Mesothelial cell of epicardium (in vitro differentiated cells): ENCODE measurements around the gene NPDC1. TPM values are rescaled to one million over a fixed set of nuclear protein-coding genes. Genes with fewer than 3 reads are reported as not detected.

ENCODE experiments used
- DNase-seq, 2 experiments: peaks; one replicate each; pipeline ENCODE4 v3.0.0; 2021; ENCODE audit warnings: low spot score in 2 of 2; ENCODE audit not compliant: unreplicated experiment in 2 of 2
- H3K27ac Mint-ChIP-seq: 2 replicates; pipeline ENCODE4 v1.8.0; 2021; ENCODE audit warnings: mixed read lengths
- H3K27me3 Mint-ChIP-seq: 2 replicates; pipeline ENCODE4 v1.8.0; 2021; ENCODE audit warnings: low read depth, mixed read lengths
- H3K36me3 Mint-ChIP-seq: 2 replicates; pipeline ENCODE4 v1.8.0; 2021; ENCODE audit warnings: mixed read lengths
- H3K4me1 Mint-ChIP-seq: 2 replicates; pipeline ENCODE4 v1.8.0; 2021; ENCODE audit warnings: mixed read lengths
- H3K4me3 Mint-ChIP-seq: 2 replicates; pipeline ENCODE4 v1.8.0; 2021; ENCODE audit warnings: mild to moderate bottlenecking, moderate library complexity, mixed read lengths
- H3K9me3 Mint-ChIP-seq: 2 replicates; pipeline ENCODE4 v1.8.0; 2021; ENCODE audit warnings: mixed read lengths
- total RNA-seq: library from RNA; stranded (reverse); gene quantifications from 3 replicates; pipeline ENCODE4 v1.2.1, GENCODE V29; 2021
- TF ChIP-seq, protein P1 (sequence below): fragments of 200-600 bp; sonication (generic); IDR thresholded peaks from one replicate; pipeline ENCODE4 v1.5.0; 2021; ENCODE audit warnings: antibody characterized with exemption; ENCODE audit not compliant: unreplicated experiment

Gene NPDC1, protein sequence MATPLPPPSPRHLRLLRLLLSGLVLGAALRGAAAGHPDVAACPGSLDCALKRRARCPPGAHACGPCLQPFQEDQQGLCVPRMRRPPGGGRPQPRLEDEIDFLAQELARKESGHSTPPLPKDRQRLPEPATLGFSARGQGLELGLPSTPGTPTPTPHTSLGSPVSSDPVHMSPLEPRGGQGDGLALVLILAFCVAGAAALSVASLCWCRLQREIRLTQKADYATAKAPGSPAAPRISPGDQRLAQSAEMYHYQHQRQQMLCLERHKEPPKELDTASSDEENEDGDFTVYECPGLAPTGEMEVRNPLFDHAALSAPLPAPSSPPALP
- total RNA-seq: 75.8 to 84.0 TPM (median 77.9 TPM) in 3 replicates

DNA sequence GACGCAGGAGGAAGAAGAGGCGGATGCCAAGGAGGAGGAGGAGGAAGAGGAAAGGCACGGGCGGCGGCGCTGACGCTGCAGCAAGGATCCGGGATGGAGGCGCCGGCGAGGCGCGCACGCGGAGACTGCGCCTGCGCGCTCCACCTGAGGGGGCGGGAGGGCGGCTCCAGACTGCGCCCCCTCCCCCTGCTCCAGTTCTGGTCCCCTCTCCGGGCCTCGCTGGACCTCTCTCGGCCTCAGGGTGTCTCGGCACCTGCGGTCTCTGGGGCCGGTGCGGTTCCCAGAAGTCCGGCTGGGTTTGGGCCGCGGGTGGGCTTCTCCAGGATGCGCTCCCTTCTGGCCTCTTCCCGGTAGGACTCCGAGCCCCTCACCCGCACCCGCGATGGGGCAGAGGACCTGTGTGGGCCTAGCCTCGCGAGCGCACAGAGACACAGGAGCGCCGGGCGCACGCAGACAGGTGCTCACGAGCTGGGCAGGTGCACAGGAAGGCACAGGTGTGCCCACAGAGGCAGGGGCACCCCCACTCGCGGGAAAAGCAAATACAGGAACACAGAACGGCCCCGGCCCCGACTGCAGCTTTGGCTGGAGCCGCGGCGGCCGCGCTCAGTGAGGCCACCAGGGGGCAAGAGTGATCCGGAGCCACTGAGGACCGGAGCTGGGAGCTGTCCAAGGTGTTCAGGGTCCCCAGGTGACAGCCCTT is at the start of gene NPDC1:
TSS of gene NPDC1 (minus strand) at position 90 of the 700 bp plus-strand sequence. CDS start 188 bp downstream, outside the sequence.
- Mint-ChIP-seq H3K36me3 (no peaks in the 10 kb centered on the region), H3K4me3 (peak within 1 kb of the TSS; percentile 76), H3K4me1 (peaks cover 5% of the 10 kb centered on the region), H3K27ac (no peak within 1 kb of the TSS), H3K27me3 (peaks cover 67% of the 10 kb centered on the region), H3K9me3 (no peaks in the 10 kb centered on the region)
- peak; percentile 70 to 92 for DNase-seq
- TF ChIP-seq, protein P1, sequence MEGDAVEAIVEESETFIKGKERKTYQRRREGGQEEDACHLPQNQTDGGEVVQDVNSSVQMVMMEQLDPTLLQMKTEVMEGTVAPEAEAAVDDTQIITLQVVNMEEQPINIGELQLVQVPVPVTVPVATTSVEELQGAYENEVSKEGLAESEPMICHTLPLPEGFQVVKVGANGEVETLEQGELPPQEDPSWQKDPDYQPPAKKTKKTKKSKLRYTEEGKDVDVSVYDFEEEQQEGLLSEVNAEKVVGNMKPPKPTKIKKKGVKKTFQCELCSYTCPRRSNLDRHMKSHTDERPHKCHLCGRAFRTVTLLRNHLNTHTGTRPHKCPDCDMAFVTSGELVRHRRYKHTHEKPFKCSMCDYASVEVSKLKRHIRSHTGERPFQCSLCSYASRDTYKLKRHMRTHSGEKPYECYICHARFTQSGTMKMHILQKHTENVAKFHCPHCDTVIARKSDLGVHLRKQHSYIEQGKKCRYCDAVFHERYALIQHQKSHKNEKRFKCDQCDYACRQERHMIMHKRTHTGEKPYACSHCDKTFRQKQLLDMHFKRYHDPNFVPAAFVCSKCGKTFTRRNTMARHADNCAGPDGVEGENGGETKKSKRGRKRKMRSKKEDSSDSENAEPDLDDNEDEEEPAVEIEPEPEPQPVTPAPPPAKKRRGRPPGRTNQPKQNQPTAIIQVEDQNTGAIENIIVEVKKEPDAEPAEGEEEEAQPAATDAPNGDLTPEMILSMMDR: peak; percentile 92

DNA sequence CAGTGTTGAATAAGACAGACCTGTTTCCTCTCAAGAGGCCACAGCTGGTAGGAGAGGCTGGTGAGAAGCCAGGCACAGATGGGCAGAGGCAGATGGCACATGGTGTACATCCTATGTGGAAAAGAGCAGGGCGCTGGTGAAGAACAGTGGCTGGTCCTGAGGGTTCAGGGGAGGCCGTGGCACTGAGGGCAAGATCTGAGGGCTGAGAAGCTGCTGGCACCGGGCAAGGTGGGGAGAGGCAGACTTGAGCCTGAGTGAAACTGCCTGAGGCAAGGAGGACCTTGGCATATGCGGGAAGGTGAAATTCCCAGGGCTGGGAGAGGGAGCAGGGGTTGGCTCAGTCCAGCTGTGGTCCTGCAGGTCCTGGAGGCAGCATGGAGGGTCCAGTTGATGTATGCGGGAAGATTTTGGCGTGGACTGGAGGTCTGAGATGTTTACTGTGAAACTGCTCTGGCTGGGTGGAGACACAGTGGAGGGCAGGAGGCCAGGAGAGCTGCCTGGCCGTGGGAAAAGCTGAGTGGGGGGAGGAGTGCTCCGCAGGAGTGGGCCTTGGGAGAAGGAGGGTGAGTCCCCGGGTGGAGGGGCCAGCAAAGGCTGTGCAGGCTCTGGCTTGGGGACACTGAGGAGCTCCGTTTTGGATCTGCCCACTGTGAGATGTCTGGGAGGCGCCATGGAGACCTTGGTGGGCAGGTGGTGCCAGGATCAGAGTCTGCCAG is 43.4 kb upstream of the NPDC1 start:
- Mint-ChIP-seq H3K27me3 (no peaks in the 10 kb centered on the region), H3K4me3 (no peak overlapping the region), H3K4me1 (peaks cover 15% of the 10 kb centered on the region), H3K27ac (no peak overlapping the region), H3K36me3 (peaks cover 12% of the 10 kb centered on the region), H3K9me3 (no peaks in the 10 kb centered on the region)
- DNase-seq: no peak
- TF ChIP-seq, protein P1: no peak

DNA sequence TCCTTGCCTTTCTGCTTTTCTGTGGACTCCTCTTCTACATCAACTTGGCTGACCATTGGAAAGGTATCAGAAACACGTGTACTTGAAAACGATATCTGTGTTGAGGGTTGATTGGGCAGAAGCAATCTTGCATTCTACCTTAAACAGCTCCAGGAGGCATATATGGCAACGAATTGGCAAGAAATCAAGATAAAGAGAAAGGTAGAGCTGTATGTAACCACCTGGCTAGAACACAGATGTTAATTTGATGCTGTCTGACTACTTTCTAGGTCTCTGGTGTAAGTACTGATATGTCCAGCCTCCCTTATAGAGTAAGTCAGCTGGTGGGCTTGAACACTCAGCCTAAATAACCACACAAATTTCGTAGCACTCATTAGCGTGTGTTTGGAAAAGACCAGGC is 42.1 kb upstream of the NPDC1 start:
- Mint-ChIP-seq H3K9me3 (no peaks in the 10 kb centered on the region), H3K27me3 (peaks cover 7% of the 10 kb centered on the region), H3K4me1 (peaks cover 15% of the 10 kb centered on the region), H3K36me3 (peaks cover 10% of the 10 kb centered on the region), H3K4me3 (peak overlapping the region; percentile 82), H3K27ac (no peak overlapping the region)
- TF ChIP-seq, protein P1: no peak
- no peak for DNase-seq

DNA sequence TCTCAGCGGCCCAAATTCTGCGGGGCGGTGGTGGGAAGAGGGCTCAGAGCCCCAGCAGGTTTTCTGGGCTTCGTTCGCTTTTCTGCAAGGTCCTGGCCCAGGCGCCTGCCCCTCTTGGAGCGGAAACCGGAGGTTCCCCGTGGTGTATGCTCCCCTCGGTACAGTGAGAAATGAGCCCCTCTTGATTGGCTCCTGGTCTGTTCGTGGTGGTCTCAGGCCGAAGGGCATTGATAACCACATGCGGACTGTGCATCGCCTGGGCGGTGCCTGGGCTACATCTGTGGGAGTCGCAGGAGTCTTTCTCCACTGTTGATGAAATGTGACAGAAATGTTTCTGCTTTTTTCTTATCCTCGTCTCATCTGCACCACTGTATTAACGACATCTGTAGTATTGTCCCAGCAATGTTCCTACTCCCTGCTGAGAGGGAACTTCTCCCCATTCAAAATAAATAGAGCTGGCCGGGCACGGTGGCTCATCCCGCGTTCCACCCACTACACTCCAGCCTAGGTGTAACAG is 41.5 kb upstream of the NPDC1 start:
- peaks cover 7% of the 10 kb centered on the region for H3K27me3 Mint-ChIP-seq
- H3K4me3 Mint-ChIP-seq: peak overlapping the region; percentile 82
- H3K9me3 Mint-ChIP-seq: no peaks in the 10 kb centered on the region
- peaks cover 6% of the 10 kb centered on the region for H3K36me3 Mint-ChIP-seq
- H3K4me1 Mint-ChIP-seq: peaks cover 15% of the 10 kb centered on the region
- TF ChIP-seq, protein P1: no peak
- peak overlapping the region; percentile 88 for H3K27ac Mint-ChIP-seq
- DNase-seq: no peak

DNA sequence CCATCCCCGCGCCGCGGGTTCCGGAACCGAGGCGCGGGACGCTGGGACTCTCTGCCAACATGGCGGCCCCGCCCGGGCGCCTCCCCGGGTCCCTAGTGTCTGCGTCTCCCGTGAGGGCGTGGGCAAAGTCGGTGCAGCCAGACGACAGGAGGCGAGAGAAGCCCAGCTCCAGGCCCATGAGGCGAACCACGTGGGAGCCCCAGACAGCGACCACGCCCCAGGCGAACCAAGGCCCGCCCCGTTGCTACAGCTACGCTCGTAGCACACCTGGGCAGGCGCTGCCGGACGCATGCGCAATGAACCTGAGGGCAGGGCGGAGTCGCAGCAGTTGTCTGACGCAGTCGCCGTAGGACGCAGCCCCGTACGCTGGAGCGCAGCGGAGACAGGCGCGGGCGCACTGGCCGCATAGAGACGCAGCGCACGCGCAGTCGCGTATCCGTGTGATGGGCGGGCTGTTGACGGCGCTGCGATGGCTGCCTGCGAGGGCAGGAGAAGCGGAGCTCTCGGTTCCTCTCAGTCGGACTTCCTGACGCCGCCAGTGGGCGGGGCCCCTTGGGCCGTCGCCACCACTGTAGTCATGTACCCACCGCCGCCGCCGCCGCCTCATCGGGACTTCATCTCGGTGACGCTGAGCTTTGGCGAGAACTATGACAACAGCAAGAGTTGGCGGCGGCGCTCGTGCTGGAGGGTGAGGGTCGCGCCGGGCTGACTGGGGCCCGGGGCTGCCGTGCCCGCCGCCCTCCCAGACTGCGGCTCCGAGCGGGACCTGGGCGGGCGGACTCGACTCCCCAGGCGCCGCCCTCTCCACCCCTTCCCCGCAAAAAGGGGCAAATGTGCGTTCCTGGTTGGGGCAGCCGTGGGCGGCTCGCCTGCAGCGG is 40.8 kb upstream of the NPDC1 start, which contains the start of gene MAN1B1:
TSS of gene MAN1B1 (plus strand) at position 455 of the 878 bp plus-strand sequence. CDS start at position 470, 15 bp downstream.
- Mint-ChIP-seq H3K4me1 (peaks cover 15% of the 10 kb centered on the region), H3K4me3 (peak within 1 kb of the TSS; percentile 82), H3K27ac (peak within 1 kb of the TSS; percentile 88), H3K9me3 (no peaks in the 10 kb centered on the region), H3K36me3 (peaks cover 3% of the 10 kb centered on the region), H3K27me3 (peaks cover 10% of the 10 kb centered on the region)
- TF ChIP-seq, protein P1: no peak
- DNase-seq: peak; percentile 98 to 99
